Left ventricle myocardium inferior (tissue), 1 donor: ENCODE measurements around the gene HAPLN2. TPM values are rescaled to one million over a fixed set of nuclear protein-coding genes. Genes with fewer than 3 reads are reported as not detected.

Experiments
- DNase-seq: peaks from one replicate; pipeline ENCODE4 v3.0.0-alpha.2; 2020
- H3K27ac ChIP-seq: fragments of 200-600 bp; replicated peaks from 2 replicates; pipeline ENCODE4 v1.8.0; 2021
- H3K27me3 ChIP-seq: fragments of 200-600 bp; 2 replicates; pipeline ENCODE4 v1.8.0; 2021; ENCODE audit warnings: low read depth
- H3K36me3 ChIP-seq: fragments of 200-600 bp; 2 replicates; pipeline ENCODE4 v1.8.0; 2021
- H3K4me1 ChIP-seq: fragments of 200-600 bp; 2 replicates; pipeline ENCODE4 v1.8.0; 2021
- H3K4me3 ChIP-seq: fragments of 200-600 bp; 2 replicates; pipeline ENCODE4 v1.8.0; 2021; ENCODE audit warnings: mild to moderate bottlenecking, moderate library complexity
- H3K9me3 ChIP-seq: fragments of 200-600 bp; replicated peaks from 2 replicates; pipeline ENCODE4 v1.8.0; 2021
- intact Hi-C: fragments of 100-400 bp; cut with micrococcal nuclease; formaldehyde crosslinking; loops from one replicate; pipeline ENCODE4 v1.11.0; 2022
- total RNA-seq: library from RNA; stranded (reverse); fragmentation: NEBNext Ultra II Directional; extraction: Animal tissue kit (Norgen Biotek cat#: 25700); gene quantifications from one replicate; pipeline ENCODE4 v1.2.1, GENCODE V29; 2021
- TF ChIP-seq, protein P1 (sequence below): fragments of 200-600 bp; IDR thresholded peaks from 2 replicates; pipeline ENCODE4 v1.8.0; 2021; ENCODE audit warnings: antibody characterized with exemption, mild to moderate bottlenecking, borderline replicate concordance
- donor health status: DM: no; HTN: yes; CAD: no; lungs with severe emphysema.

Gene HAPLN2
- total RNA-seq, 1 donor from 2014 or later, result 1.2 TPM

DNA sequence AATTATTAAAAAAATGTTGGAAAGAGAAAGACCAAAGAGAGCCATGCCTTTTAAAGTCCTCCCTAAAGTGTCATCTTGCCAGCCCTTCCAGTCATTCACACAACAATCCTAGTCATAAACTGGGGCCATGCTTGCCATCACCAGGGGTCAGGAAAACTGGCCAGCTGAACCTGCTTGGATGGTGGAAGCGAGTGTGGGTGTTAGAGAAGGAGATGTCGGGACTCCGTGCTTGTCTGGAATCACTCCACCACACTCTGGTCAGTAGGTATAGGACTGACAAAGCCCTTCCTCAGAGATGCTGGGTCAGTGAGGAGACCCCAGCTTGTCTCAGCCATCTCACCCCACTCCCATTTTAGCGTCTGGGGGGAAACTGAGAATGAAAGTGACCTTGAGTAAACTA lies 3.3 kb upstream of the HAPLN2 start:
- Histone ChIP-seq H3K9me3 (no peaks in the 10 kb centered on the region), H3K4me3 (no peak overlapping the region), H3K27me3 (no peaks in the 10 kb centered on the region), H3K4me1 (peaks cover 29% of the 10 kb centered on the region), H3K27ac (peak overlapping the region; percentile 85), H3K36me3 (no peaks in the 10 kb centered on the region)
- TF ChIP-seq, protein P1, sequence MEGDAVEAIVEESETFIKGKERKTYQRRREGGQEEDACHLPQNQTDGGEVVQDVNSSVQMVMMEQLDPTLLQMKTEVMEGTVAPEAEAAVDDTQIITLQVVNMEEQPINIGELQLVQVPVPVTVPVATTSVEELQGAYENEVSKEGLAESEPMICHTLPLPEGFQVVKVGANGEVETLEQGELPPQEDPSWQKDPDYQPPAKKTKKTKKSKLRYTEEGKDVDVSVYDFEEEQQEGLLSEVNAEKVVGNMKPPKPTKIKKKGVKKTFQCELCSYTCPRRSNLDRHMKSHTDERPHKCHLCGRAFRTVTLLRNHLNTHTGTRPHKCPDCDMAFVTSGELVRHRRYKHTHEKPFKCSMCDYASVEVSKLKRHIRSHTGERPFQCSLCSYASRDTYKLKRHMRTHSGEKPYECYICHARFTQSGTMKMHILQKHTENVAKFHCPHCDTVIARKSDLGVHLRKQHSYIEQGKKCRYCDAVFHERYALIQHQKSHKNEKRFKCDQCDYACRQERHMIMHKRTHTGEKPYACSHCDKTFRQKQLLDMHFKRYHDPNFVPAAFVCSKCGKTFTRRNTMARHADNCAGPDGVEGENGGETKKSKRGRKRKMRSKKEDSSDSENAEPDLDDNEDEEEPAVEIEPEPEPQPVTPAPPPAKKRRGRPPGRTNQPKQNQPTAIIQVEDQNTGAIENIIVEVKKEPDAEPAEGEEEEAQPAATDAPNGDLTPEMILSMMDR, result no peak
- intact Hi-C loops, result no loop called here
- no peak for DNase-seq

DNA sequence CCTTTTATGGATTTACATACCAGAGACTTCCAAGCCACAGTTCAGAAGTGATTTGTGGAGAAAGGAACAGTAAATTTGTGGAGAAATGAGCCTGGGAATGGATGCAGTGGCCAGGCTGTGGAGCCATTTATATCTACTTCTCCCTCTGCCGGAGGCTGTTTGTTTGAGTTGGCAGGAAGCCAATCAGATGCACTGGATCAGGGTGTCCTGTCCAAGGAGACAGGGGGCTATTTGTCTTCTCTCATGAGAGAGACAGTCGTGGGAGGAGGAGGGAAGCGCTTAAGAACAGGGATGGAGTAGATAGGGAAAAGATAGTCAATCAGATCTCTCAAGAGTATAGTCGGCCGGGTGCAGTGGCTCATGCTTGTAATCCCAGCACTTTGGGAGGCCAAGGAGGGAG lies 2.8 kb upstream of the HAPLN2 start:
- Histone ChIP-seq H3K4me3 (no peak overlapping the region), H3K36me3 (no peaks in the 10 kb centered on the region), H3K9me3 (no peaks in the 10 kb centered on the region), H3K27me3 (peaks cover 4% of the 10 kb centered on the region), H3K4me1 (peaks cover 29% of the 10 kb centered on the region), H3K27ac (peak overlapping the region; percentile 85)
- peak; percentile 41 for DNase-seq
- TF ChIP-seq, protein P1, result peak; percentile 31
- intact Hi-C loops, result no loop called here

DNA sequence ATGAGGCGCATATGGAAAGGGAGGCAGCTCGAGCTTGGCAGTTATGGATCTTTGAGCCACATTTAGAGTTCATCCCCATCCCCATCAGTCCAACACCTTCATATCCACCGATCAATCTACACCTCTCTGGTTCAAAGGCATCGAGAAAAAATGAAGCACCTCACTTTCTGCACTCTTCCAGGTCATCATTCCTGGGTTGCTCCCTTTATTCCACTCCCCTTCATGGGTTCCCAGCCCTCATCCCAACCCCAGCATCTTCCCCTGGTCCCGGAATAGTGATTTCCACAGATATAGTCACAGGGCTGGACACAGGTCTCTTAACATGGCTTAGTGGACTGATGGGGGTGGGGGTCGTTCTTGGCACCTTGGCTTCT lies 354 bp downstream of the HAPLN2 start:
- TF ChIP-seq, protein P1, result no peak
- H3K4me1 ChIP-seq, result peaks cover 39% of the 10 kb centered on the region
- no peaks in the 10 kb centered on the region for H3K36me3 ChIP-seq
- no peaks in the 10 kb centered on the region for H3K9me3 ChIP-seq
- no peak overlapping the region for H3K4me3 ChIP-seq
- intact Hi-C loops, result no loop called here
- DNase-seq, result no peak
- peak overlapping the region; percentile 27 for H3K27ac ChIP-seq
- peaks cover 24% of the 10 kb centered on the region for H3K27me3 ChIP-seq

DNA sequence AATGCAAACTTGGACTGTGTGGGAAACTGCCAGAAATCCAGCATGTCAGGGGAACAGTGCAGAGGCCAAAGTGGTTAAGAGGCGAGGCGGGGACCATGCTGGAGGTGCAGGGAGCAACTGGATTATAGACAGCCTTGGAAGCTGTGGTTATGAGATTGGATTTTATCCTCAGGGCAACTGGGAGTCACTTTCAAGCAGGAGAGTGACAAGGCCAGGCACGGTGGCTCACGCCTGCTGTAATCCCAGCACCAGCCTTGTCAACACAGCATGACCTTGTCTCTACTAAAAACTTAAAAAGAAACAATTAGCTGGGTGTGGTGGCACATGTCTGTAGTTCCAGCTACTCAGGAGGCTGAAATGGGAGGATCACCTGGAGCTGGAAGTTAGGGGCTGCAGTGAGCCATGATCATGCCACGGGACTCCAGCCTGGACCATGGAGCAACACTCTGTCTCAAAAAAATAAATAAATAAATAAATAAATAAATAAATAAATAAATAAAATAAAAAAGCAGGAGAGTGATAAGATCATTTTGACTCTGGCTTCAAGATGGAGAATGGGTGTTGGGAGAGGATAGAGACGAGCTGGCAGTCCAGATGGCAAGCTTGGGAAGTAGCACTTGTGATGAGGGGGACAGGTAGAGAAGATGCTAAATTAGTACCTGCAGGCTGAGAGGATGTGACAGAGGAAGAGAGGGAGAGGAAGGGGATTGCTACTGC lies 3.5 kb downstream of the HAPLN2 start:
- Histone ChIP-seq H3K27ac (no peak overlapping the region), H3K4me1 (peaks cover 35% of the 10 kb centered on the region), H3K36me3 (no peaks in the 10 kb centered on the region), H3K4me3 (no peak overlapping the region), H3K27me3 (peaks cover 56% of the 10 kb centered on the region), H3K9me3 (no peaks in the 10 kb centered on the region)
- TF ChIP-seq, protein P1, result no peak
- DNase-seq, result no peak
- intact Hi-C loops, result no loop called here

DNA sequence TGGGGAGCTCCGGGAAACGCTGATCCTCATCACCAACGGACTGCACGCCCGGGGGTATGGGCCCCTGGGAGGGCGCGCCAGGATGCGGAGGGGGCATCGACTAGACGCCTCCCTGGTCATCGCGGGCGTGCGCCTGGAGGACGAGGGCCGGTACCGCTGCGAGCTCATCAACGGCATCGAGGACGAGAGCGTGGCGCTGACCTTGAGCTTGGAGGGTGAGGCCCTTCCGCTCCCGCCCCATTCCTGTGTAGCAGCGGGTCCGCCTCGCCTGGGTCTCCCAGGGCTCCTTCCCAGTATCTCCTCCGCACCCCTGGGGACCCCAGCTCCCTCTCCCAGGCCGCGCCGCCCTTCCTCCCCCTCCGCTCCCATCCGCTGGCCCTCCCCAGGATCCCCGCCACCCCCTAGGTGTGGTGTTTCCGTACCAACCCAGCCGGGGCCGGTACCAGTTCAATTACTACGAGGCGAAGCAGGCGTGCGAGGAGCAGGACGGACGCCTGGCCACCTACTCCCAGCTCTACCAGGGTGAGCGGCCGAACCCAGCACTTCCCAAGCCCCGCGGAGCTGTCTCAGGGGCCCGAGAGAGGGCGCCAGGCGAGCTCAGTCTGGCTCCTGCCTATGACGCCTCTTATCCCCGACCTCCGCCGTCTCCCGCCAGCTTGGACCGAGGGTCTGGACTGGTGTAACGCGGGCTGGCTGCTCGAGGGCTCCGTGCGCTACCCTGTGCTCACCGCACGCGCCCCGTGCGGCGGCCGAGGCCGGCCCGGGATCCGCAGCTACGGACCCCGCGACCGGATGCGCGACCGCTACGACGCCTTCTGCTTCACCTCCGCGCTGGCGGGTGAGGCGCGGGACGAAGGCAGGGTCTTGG lies 5.0 kb downstream of the HAPLN2 start:
- TF ChIP-seq, protein P1, result peak; percentile 48
- Histone ChIP-seq H3K9me3 (no peaks in the 10 kb centered on the region), H3K27me3 (peaks cover 69% of the 10 kb centered on the region), H3K4me3 (peak overlapping the region; percentile 63), H3K4me1 (peaks cover 35% of the 10 kb centered on the region), H3K27ac (peak overlapping the region; percentile 79), H3K36me3 (no peaks in the 10 kb centered on the region)
- DNase-seq, result peak; percentile 60
- intact Hi-C loops, result no loop called here
